Smooth muscle cell (in vitro differentiated cells): ENCODE results near the gene TMTC2. TPM values are rescaled to one million over a fixed set of nuclear protein-coding genes. Genes with fewer than 3 reads are reported as not detected.

Experiments
- DNase-seq: peaks from one replicate; lab custom pipeline; 2025; ENCODE audit not compliant: unreplicated experiment; lab: John Stamatoyannopoulos, UW
- H2AFZ ChIP-seq: fragments of 200-600 bp; sonication (generic); 2 replicates; pipeline ENCODE4 v1.6.0; 2016; ENCODE audit warnings: antibody characterized with exemption, low read depth, mild to moderate bottlenecking
- H3F3A ChIP-seq: fragments of 200-600 bp; sonication (generic); 2 replicates; pipeline ENCODE4 v1.6.0; 2017; ENCODE audit warnings: antibody characterized with exemption, low read depth
- H3K27ac ChIP-seq: fragments of 200-600 bp; sonication (generic); 2 replicates; pipeline ENCODE4 v1.5.1; 2016; ENCODE audit warnings: low read depth, mild to moderate bottlenecking
- H3K27me3 ChIP-seq: fragments of 200-600 bp; sonication (generic); 2 replicates; pipeline ENCODE4 v1.6.1; 2016; ENCODE audit warnings: low read depth, mild to moderate bottlenecking
- H3K36me3 ChIP-seq: fragments of 200-600 bp; sonication (generic); 2 replicates; pipeline ENCODE4 v1.5.1; 2016; ENCODE audit warnings: low read depth
- H3K4me1 ChIP-seq: fragments of 200-600 bp; sonication (generic); 2 replicates; pipeline ENCODE4 v1.5.1; 2016; ENCODE audit warnings: low read depth
- H3K4me2 ChIP-seq: fragments of 200-600 bp; sonication (generic); 2 replicates; pipeline ENCODE4 v1.6.0; 2016; ENCODE audit warnings: mild to moderate bottlenecking
- H3K4me3 ChIP-seq: fragments of 200-600 bp; sonication (generic); 2 replicates; pipeline ENCODE4 v1.5.1; 2016; ENCODE audit warnings: mild to moderate bottlenecking
- H3K79me2 ChIP-seq: fragments of 200-600 bp; sonication (generic); 2 replicates; pipeline ENCODE4 v1.6.0; 2016; ENCODE audit warnings: low read depth, mild to moderate bottlenecking
- H3K9ac ChIP-seq: fragments of 200-600 bp; sonication (generic); 2 replicates; pipeline ENCODE4 v1.6.0; 2016; ENCODE audit warnings: low read depth
- H3K9me3 ChIP-seq: fragments of 200-600 bp; sonication (generic); replicated peaks from 2 replicates; pipeline ENCODE4 v1.5.1; 2016; ENCODE audit warnings: low read depth
- H4K20me1 ChIP-seq: fragments of 200-600 bp; sonication (generic); 2 replicates; pipeline ENCODE4 v1.6.0; 2016; ENCODE audit warnings: low read depth
- WGBS: methylation state at CpG from one replicate; pipeline ENCODE4 v1.1.7; 2016; ENCODE audit warnings: low lambda C conversion rate; 5-methylcytosine and 5-hydroxymethylcytosine counted together
- polyA plus RNA-seq: library from polyadenylated mRNA; unstranded; fragments of >200 nt; fragmentation: Nextera tagmentation; extraction: Ambion mirVana; gene quantifications from 2 replicates; pipeline ENCODE4 v1.2.1, GENCODE V29; 2016
- total RNA-seq: library from RNA; depleted of rRNA; stranded (reverse); fragments of >200 nt; gene quantifications from 2 replicates; pipeline ENCODE4 v1.2.3, GENCODE V29; 2014
- TF ChIP-seq, protein P1 (sequence below): fragments of 200-600 bp; sonication (generic); IDR thresholded peaks from 2 replicates; pipeline ENCODE4 v1.5.1; 2017; ENCODE audit warnings: borderline replicate concordance, mild to moderate bottlenecking, antibody characterized with exemption; ENCODE audit not compliant: insufficient read depth, poor library complexity, severe bottlenecking

Gene TMTC2
- total and polyA plus RNA-seq, 2 experiments from 2014 or later: 0.71 to 10.6 TPM

DNA sequence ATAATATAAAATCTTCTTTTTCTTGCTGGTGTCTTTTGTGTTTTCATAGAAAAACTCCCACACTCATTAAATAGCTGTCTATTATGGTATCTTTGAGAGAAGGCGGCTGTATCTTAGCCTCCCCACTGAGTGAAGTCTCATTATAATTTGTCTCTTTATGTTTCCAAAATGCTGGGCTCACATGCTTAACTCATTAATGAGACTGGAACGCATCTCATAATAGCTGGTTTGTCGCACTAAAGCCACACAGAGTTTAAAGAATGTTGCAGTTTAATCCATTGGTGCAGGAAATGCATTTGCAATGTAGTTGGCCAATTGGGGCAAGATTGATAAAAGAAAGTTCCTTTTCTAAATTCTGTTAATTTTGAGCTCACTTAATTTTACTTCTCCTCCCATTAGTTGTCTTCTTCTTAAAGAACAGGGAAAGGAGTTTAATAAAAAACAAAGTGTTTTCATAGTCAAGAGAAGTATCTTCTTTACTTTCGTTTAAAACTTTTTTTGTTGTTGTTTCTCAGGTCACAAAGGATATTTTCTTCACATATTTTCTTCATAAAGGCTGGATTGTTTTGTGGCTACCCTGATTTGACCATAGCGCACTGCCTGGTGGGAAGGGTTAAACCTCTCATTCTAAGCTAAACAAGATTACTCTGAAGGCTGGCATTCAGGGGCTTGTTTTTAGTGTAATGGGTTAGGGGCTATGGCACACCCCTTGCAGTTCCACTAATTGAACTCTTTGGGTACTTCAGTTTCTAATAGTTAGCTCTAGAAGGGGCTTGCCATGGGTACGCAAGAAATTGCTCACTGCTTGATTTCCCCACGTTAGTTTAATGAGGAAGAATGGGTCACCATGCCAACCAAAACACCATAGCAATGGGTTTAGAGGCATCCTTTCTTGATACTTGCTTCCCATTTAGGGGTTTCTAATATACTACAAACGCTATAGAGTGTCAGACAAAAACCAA, 197.0 kb downstream of the TMTC2 start:
- no peaks in the 10 kb centered on the region for H4K20me1 ChIP-seq
- no peak overlapping the region for H2AFZ ChIP-seq
- DNase-seq: no peak
- H3K4me3 ChIP-seq: no peak overlapping the region
- H3K36me3 ChIP-seq: no peaks in the 10 kb centered on the region
- no peaks in the 10 kb centered on the region for H3F3A ChIP-seq
- TF ChIP-seq, protein P1, sequence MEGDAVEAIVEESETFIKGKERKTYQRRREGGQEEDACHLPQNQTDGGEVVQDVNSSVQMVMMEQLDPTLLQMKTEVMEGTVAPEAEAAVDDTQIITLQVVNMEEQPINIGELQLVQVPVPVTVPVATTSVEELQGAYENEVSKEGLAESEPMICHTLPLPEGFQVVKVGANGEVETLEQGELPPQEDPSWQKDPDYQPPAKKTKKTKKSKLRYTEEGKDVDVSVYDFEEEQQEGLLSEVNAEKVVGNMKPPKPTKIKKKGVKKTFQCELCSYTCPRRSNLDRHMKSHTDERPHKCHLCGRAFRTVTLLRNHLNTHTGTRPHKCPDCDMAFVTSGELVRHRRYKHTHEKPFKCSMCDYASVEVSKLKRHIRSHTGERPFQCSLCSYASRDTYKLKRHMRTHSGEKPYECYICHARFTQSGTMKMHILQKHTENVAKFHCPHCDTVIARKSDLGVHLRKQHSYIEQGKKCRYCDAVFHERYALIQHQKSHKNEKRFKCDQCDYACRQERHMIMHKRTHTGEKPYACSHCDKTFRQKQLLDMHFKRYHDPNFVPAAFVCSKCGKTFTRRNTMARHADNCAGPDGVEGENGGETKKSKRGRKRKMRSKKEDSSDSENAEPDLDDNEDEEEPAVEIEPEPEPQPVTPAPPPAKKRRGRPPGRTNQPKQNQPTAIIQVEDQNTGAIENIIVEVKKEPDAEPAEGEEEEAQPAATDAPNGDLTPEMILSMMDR: no peak
- no peaks in the 10 kb centered on the region for H3K9me3 ChIP-seq
- no peak overlapping the region for H3K9ac ChIP-seq
- 92% methylated on average over 8 of the region's 8 CpGs for WGBS
- H3K4me2 ChIP-seq: no peak overlapping the region
- H3K27ac ChIP-seq: no peak overlapping the region
- peaks cover 11% of the 10 kb centered on the region for H3K4me1 ChIP-seq
- H3K79me2 ChIP-seq: no peaks in the 10 kb centered on the region
- H3K27me3 ChIP-seq: no peaks in the 10 kb centered on the region

DNA sequence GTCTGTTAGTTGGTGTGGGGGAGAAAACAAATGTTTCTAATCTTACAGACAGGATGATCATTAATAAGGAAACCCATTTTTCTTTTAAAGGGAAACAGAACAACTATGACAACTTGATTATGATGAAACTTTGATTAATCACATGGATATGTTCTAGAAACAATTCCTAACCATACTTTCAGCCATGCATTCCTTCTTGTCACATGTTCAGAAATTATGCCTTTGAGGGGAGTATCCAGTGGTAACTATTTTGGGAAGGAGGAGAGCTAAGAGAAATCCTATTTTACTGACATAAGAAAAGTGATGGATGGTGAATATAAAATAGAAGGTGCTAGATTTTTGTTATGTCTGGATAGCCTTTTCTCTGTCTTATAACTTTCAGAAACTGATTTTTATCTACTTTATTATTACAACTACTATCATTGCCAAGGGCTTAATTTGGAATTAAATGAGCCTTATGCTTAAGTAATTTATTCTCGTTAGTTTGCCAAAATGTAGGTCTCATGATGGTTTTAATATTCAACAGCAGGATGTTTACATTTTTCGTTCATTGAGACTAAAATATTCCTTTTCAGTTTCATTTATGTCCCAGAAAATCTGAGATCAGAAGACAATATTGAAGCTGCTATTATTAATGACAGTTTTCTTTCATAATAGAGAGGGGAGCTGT, 200.1 kb downstream of the TMTC2 start:
- Histone ChIP-seq H3K27me3 (no peaks in the 10 kb centered on the region), H3K4me3 (no peak overlapping the region), H3K27ac (no peak overlapping the region), H3F3A (no peaks in the 10 kb centered on the region), H4K20me1 (no peaks in the 10 kb centered on the region), H3K9me3 (no peaks in the 10 kb centered on the region), H3K4me2 (no peak overlapping the region), H2AFZ (no peak overlapping the region), H3K4me1 (peaks cover 11% of the 10 kb centered on the region), H3K36me3 (no peaks in the 10 kb centered on the region), H3K9ac (no peak overlapping the region), H3K79me2 (no peaks in the 10 kb centered on the region)
- TF ChIP-seq, protein P1: no peak
- 96% methylated on average over 2 of the region's 2 CpGs for WGBS
- DNase-seq: no peak

GRCh38 chr12:82893896-82894295, 207.2 kb downstream of the TMTC2 start:
- DNase-seq: no peak
- H3K79me2 ChIP-seq: no peaks in the 10 kb centered on the region
- TF ChIP-seq, protein P1: no peak
- H3F3A ChIP-seq: no peaks in the 10 kb centered on the region
- H3K36me3 ChIP-seq: no peaks in the 10 kb centered on the region
- no peaks in the 10 kb centered on the region for H4K20me1 ChIP-seq
- H3K4me1 ChIP-seq: no peaks in the 10 kb centered on the region
- no peak overlapping the region for H3K9ac ChIP-seq
- no peaks in the 10 kb centered on the region for H3K9me3 ChIP-seq
- H3K4me2 ChIP-seq: no peak overlapping the region
- H3K27me3 ChIP-seq: no peaks in the 10 kb centered on the region
- no peak overlapping the region for H3K27ac ChIP-seq
- WGBS: 82% methylated on average over 5 of the region's 5 CpGs
- H3K4me3 ChIP-seq: no peak overlapping the region
- H2AFZ ChIP-seq: no peak overlapping the region
